Gastrocnemius medialis (tissue), 4 donors: ENCODE data around the gene HRC.

Experiments used
- POLR2A ChIP-seq, 2 donors: fragments of 450-650 bp; IDR thresholded peaks; one replicate each; pipeline ENCODE4 v1.6.1; 2017; ENCODE audit warnings: antibody characterized with exemption in 2 of 2, mild to moderate bottlenecking in 2 of 2, moderate library complexity in 2 of 2
- TF ChIP-seq, protein P1 (sequence below), 5 experiments: fragments of 450-650 bp in 3 of 5; fragments of 200-600 bp in 2 of 5; sonication (generic) in 2 of 5; IDR thresholded peaks in 4 of 5; conservative IDR thresholded peaks in 1 of 5; 1 replicate in 4 of 5; 2 replicates in 1 of 5; pipeline ENCODE4 v1.5.1; 2016 to 2019; ENCODE audit warnings: antibody characterized with exemption in 5 of 5, mild to moderate bottlenecking in 3 of 5, moderate library complexity in 3 of 5

DNA sequence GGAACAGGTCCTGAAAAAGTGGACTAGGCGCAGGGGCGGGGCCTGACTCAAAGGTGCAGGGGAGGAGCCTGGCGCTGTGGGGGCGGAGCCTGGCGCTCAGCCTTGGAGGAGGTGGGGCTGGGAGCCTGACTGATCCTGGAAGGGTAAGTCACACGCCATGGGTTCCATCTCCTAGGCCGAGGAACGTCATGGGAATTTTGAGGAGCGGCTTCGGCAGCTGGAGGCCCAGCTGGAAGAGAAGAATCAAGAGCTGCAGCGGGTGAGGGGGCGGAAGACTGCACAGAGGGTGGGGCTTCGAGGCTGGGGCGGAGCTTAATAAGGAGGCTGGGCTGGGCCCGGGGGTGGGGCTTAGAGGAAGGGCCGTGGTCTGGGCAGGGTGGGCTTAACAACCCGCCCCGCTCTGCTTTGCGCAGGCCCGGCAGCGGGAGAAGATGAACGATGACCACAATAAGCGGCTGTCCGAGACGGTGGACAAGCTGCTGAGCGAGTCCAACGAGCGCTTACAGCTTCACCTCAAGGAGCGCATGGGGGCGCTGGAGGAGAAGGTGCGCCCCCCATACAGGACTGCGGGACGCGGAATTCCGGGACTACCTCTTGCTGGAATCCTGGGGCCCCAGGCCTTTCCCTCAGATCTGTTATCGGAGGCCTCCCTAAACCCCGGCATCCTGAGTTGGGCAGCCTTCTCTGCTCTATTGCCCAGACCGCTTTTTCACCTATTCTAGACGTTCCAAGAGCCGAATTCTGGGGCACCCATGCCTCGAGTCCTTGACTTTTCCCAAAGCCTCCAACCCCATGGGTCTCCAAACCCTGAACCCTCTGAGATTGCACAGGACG is 21.4 kb downstream of the HRC start:
- TF ChIP-seq, protein P1, sequence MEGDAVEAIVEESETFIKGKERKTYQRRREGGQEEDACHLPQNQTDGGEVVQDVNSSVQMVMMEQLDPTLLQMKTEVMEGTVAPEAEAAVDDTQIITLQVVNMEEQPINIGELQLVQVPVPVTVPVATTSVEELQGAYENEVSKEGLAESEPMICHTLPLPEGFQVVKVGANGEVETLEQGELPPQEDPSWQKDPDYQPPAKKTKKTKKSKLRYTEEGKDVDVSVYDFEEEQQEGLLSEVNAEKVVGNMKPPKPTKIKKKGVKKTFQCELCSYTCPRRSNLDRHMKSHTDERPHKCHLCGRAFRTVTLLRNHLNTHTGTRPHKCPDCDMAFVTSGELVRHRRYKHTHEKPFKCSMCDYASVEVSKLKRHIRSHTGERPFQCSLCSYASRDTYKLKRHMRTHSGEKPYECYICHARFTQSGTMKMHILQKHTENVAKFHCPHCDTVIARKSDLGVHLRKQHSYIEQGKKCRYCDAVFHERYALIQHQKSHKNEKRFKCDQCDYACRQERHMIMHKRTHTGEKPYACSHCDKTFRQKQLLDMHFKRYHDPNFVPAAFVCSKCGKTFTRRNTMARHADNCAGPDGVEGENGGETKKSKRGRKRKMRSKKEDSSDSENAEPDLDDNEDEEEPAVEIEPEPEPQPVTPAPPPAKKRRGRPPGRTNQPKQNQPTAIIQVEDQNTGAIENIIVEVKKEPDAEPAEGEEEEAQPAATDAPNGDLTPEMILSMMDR (IDR thresholded peaks at IDR 0.05 in 4 of 5, conservative IDR thresholded peaks at IDR 0.05 in 1 of 5), result no peak
- TF ChIP-seq POLR2A (IDR thresholded peaks at IDR 0.05), result no peak
